ENCODE measurements around the gene SERGEF. TPM values are rescaled to one million over a fixed set of nuclear protein-coding genes. Genes with fewer than 3 reads are reported as not detected.

Gene SERGEF
- total and polyA plus RNA-seq, 2 of the 4 experiments (the other 2 are of a cell fraction) = 12.2 to 18.1 TPM

- no peak for TF ChIP-seq CTCF (conservative IDR thresholded peaks at IDR 0.05; ENCODE audit: low read depth, low read length)
- no peak for TF ChIP-seq MXI1 (IDR thresholded peaks at IDR 0.05; ENCODE audit: borderline replicate concordance, low read depth, low read length)
These were observed 230.7 kb downstream of the SERGEF start (continued) for GRCh38 chr11:17782145-17782544.

GRCh38 chr11:17781626-17782025, 231.2 kb downstream of the SERGEF start:
- WGBS, 2 experiments (ENCODE audit: extremely low coverage in 2 of 2, insufficient read length in 1 of 2) = 69% methylated on average over 3 of the region's 12 CpGs; no CpG with 5 or more reads in 1 of the 2 experiments
- dilution Hi-C loops (cut with HindIII; ENCODE audit: low sequenced_read_pairs, unreplicated experiment) = no loop called here
- no peaks in the 10 kb centered on the region for H3K36me3 ChIP-seq (ENCODE audit: control insufficient read depth, insufficient read depth, low read length)
- no peak overlapping the region for H4K5ac ChIP-seq (ENCODE audit: low read depth, low read length)
- intact Hi-C loops (cut with micrococcal nuclease) = no loop called here
- no peak overlapping the region for H3K18ac ChIP-seq (ENCODE audit: low read depth, low read length)
- no peak overlapping the region for H2BK20ac ChIP-seq (ENCODE audit: low read depth, low read length)
- ATAC-seq (ENCODE audit: low read depth) (no peak), DNase-seq (no peak)
- no peaks in the 10 kb centered on the region for H4K20me1 ChIP-seq (ENCODE audit: insufficient read depth, low read length)
- H3K14ac ChIP-seq (replicated peaks; ENCODE audit: low read depth, low read length) = no peak overlapping the region
- peaks cover 7% of the 10 kb centered on the region; the same call in 1 of the 2 replicates for H3K9me1 ChIP-seq (ENCODE audit: insufficient read depth, low read length)
- H3K9ac ChIP-seq (ENCODE audit: low read depth, low read length) = no peak overlapping the region
- H3K4ac ChIP-seq (ENCODE audit: low read depth, low read length) = no peak overlapping the region
- POLR2A ChIA-PET (ENCODE audit: unreplicated experiment) = no interaction called here
- no peak overlapping the region for H4K8ac ChIP-seq (ENCODE audit: low read depth in 2 of 2, low read length in 2 of 2)
- H3K23ac ChIP-seq (ENCODE audit: low read depth, low read length) = no peak overlapping the region
- H3K27me3 ChIP-seq (ENCODE audit: control insufficient read depth, insufficient read depth, low read length) = no peaks in the 10 kb centered on the region; the same call in 1 of the 2 replicates
- no peak overlapping the region for H2BK5ac ChIP-seq (ENCODE audit: low read depth, low read length, poor library complexity, severe bottlenecking)
- TF ChIP-seq ELK1 (IDR thresholded peaks at IDR 0.05; ENCODE audit: borderline replicate concordance, low read depth, low read length) = no peak
- no peak for TF ChIP-seq MXI1 (IDR thresholded peaks at IDR 0.05; ENCODE audit: borderline replicate concordance, low read depth, low read length)
- no peak for TF ChIP-seq POLR2A (IDR thresholded peaks at IDR 0.05; ENCODE audit: low read depth, low read length)
- no peak for TF ChIP-seq NFE2L2 (IDR thresholded peaks at IDR 0.05; ENCODE audit: low read depth, low read length)
- no peaks in the 10 kb centered on the region for H3K9me3 ChIP-seq (ENCODE audit: control insufficient read depth, insufficient read depth, low read length)
- no TSS peak for BruUV-seq (replicated peaks)
- CTCF ChIA-PET = interaction anchor here (0.9 kb wide), 1 partner anchor 162 kb away, joined by 3 read pairs; no protein-coding TSS in a partner anchor
- no peak overlapping the region for H2BK120ac ChIP-seq (ENCODE audit: low read depth, low read length)
- H3K4me1 ChIP-seq (ENCODE audit: control insufficient read depth, insufficient read depth, low read length) = peaks cover 5% of the 10 kb centered on the region
- no peaks in the 10 kb centered on the region for H3K79me1 ChIP-seq (ENCODE audit: low read depth in 1 of 2, low read length in 2 of 2)
- no peak overlapping the region for H3K27ac ChIP-seq (ENCODE audit: insufficient read depth, low read length)
- no peak overlapping the region for H3K4me2 ChIP-seq (ENCODE audit: low read depth, low read length)
- H2BK15ac ChIP-seq (ENCODE audit: low read depth, low read length) = no peak overlapping the region
- H2AFZ ChIP-seq (replicated peaks; ENCODE audit: low read length, poor library complexity) = no peak overlapping the region
- in situ Hi-C loops (cut with MboI; ENCODE audit: low sequenced_read_pairs) = no loop called here
- H3K4me3 ChIP-seq (ENCODE audit: insufficient read depth, low read depth, low read length) = no peak overlapping the region
- no peak overlapping the region for H3K56ac ChIP-seq (ENCODE audit: extremely low read depth, insufficient read depth, low read length)
- no peak overlapping the region for H2AK5ac ChIP-seq (ENCODE audit: low read depth, low read length)
- no peak overlapping the region for H4K91ac ChIP-seq (ENCODE audit: insufficient read depth, low read depth, low read length)
- H2AK9ac ChIP-seq (replicated peaks; ENCODE audit: low read depth, low read length, poor library complexity) = no peak overlapping the region

Data from IMR-90 (cell line).